WERI-Rb-1 (cell line): ENCODE measurements around the gene MLYCD.
A peak's percentile ranks its signal among the peaks of the same experiment; 100 is the strongest.

Experiments used
- DNase-seq: peaks from one replicate; pipeline ENCODE4 v3.0.0-alpha.2; 2020
- H3K27ac ChIP-seq: fragments of 250-450 bp; sonication (Bioruptor Pico); 2 replicates; pipeline ENCODE4 v1.5.1; 2020; ENCODE audit warnings: mild to moderate bottlenecking, moderate library complexity
- H3K27me3 ChIP-seq: fragments of 250-450 bp; sonication (Bioruptor Pico); 2 replicates; pipeline ENCODE4 v1.5.1; 2021; ENCODE audit warnings: mild to moderate bottlenecking, low read depth, moderate library complexity; ENCODE audit not compliant: insufficient read depth, severe bottlenecking
- H3K36me3 ChIP-seq: fragments of 250-450 bp; sonication (Bioruptor Pico); 2 replicates; pipeline ENCODE4 v1.5.1; 2020; ENCODE audit warnings: mild to moderate bottlenecking, moderate library complexity
- H3K4me3 ChIP-seq: 2 replicates; pipeline ENCODE4 v1.5.1; 2011; ENCODE audit warnings: low read depth, mild to moderate bottlenecking, control low read depth, low read length
- H3K9me3 ChIP-seq: fragments of 250-450 bp; sonication (Bioruptor Pico); 2 replicates; pipeline ENCODE4 v1.5.1; 2021; ENCODE audit warnings: mild to moderate bottlenecking, moderate library complexity; ENCODE audit not compliant: severe bottlenecking
- TF ChIP-seq, protein P1 (sequence below): IDR thresholded peaks from 2 replicates; pipeline ENCODE4 v1.5.1; 2011; ENCODE audit warnings: low read depth, mild to moderate bottlenecking, control low read depth, inconsistent platforms, low read length

Gene MLYCD

DNA sequence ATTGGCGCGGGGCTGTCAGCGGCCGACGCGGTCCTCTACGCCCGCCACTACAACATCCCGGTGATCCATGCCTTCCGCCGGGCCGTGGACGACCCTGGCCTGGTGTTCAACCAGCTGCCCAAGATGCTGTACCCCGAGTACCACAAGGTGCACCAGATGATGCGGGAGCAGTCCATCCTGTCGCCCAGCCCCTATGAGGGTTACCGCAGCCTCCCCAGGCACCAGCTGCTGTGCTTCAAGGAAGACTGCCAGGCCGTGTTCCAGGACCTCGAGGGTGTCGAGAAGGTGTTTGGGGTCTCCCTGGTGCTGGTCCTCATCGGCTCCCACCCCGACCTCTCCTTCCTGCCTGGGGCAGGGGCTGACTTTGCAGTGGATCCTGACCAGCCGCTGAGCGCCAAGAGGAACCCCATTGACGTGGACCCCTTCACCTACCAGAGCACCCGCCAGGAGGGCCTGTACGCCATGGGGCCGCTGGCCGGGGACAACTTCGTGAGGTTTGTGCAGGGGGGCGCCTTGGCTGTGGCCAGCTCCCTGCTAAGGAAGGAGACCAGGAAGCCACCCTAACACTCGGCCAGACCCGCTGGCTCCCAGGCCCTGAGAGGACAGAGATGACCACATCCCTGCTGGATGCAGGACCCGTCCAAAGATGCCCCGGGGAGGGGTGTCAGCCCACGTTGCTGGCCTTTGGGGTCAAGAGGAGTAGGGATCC is 66.7 kb downstream of the MLYCD start:
- Histone ChIP-seq H3K4me3 (no peak overlapping the region), H3K27ac (no peak overlapping the region), H3K27me3 (no peaks in the 10 kb centered on the region), H3K9me3 (no peaks in the 10 kb centered on the region), H3K36me3 (no peaks in the 10 kb centered on the region)
- TF ChIP-seq, protein P1, sequence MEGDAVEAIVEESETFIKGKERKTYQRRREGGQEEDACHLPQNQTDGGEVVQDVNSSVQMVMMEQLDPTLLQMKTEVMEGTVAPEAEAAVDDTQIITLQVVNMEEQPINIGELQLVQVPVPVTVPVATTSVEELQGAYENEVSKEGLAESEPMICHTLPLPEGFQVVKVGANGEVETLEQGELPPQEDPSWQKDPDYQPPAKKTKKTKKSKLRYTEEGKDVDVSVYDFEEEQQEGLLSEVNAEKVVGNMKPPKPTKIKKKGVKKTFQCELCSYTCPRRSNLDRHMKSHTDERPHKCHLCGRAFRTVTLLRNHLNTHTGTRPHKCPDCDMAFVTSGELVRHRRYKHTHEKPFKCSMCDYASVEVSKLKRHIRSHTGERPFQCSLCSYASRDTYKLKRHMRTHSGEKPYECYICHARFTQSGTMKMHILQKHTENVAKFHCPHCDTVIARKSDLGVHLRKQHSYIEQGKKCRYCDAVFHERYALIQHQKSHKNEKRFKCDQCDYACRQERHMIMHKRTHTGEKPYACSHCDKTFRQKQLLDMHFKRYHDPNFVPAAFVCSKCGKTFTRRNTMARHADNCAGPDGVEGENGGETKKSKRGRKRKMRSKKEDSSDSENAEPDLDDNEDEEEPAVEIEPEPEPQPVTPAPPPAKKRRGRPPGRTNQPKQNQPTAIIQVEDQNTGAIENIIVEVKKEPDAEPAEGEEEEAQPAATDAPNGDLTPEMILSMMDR: no peak
- DNase-seq: no peak

DNA sequence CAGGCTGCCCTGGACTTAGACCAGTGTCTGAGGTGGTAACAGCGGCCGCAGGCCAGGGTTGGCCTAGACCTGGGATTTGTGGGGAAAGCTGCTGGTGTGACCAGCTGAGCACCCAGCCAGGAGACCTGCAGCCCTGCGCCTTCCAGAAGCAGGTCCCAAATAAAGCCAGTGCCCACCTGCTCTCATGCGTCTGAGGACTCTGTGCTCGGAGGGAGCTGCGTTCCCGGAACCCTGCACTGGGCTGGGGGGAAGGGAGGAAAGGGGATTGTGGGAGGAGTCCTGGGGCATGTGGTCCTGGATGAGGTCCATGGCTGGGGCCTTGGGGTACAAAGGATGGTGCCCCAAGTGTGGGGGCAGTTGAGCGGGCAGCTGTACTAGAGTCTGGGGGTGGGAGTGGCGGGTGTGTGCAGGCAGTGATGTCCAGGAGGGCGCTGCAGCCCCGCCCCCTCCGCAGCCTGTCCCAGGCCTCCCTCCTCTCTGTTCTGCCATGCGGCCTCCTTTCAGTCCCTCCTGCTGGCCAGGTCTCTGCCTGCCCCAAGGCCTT is 67.3 kb downstream of the MLYCD start:
- Histone ChIP-seq H3K36me3 (no peaks in the 10 kb centered on the region), H3K27ac (no peak overlapping the region), H3K27me3 (no peaks in the 10 kb centered on the region), H3K9me3 (no peaks in the 10 kb centered on the region), H3K4me3 (no peak overlapping the region)
- TF ChIP-seq, protein P1: no peak
- no peak for DNase-seq

DNA sequence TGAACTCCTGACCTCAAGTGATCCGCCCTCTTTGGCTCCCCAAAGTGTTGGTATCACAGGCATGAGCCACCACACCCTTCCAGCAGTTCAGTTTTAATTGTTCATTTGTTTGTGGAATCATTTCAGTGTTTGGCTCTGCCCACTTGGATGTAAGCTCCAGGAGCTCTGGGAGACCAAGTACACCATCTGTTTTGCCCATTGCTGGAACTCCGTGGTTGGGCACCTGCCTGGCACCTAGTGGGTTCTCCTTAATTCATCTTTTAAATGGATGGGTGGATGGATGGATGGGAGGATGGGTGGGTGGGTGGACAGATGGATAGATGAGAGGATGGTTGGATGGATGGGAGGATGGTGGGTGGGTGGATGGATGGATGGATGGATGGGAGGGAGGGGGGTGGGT is 68.2 kb downstream of the MLYCD start:
- no peak overlapping the region for H3K4me3 ChIP-seq
- no peak for DNase-seq

DNA sequence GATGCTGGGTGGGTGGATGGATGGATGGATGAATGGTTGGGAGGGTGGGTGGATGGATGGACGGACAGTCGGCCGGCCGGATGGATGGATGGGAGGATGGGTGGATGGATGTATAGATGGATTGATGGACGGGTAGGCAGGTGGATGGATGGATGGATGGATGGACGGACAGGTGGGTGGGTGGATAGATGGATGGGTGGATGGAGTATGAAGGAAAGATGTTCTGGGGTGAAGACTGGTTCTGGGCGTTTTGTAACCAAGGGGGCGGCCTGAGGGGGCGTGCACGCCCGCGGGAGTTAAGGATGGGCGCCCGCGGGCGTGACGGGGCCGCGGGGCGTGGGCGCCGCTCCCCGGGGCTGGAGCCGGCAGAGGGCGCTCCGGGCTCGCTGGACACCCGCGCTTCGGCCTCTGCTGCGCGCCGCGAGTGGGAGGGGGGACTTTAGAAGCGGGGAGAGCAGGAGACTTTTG is 69.0 kb downstream of the MLYCD start, which contains the start of gene NECAB2:
NECAB2 (plus strand) TSS at position 407 of the 468 bp plus-strand sequence. CDS start 405 bp downstream, outside the sequence.
- Histone ChIP-seq H3K27ac (no peak within 1 kb of the TSS), H3K9me3 (no peaks in the 10 kb centered on the region), H3K4me3 (no peak within 1 kb of the TSS), H3K27me3 (no peaks in the 10 kb centered on the region), H3K36me3 (no peaks in the 10 kb centered on the region)
- TF ChIP-seq, protein P1: peak; percentile 52
- peak; percentile 49 for DNase-seq

More for the DNA sequence above, 68.2 kb downstream of the MLYCD start:
- H3K36me3 ChIP-seq: no peaks in the 10 kb centered on the region
- TF ChIP-seq, protein P1: no peak
- H3K9me3 ChIP-seq: no peaks in the 10 kb centered on the region
- H3K27ac ChIP-seq: no peak overlapping the region
- no peaks in the 10 kb centered on the region for H3K27me3 ChIP-seq

DNA sequence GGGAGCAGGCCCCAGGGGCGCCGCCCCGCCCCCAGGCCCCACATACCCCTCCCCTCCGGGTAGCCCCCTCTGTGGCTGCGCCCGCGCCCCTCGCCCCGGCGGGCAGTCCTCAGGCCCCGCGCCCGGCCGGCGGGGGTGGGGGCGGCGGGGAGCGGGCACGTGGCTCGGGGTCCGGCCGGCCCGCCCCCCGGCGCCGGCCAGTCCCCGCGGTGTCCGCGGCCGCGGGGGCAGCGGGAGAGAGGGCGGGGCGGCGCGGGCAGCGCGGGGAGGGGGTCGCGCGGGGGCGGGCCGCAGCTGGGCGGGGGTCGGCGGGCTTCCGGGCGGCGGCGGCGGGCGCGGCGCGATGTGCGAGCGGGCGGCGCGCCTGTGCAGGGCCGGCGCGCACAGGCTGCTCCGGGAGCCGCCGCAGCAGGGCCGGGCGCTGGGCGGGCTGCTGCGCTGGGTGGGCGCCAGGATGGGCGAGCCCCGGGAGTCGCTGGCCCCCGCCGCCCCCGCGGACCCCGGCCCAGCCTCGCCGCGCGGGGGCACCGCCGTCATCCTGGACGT is 69.5 kb downstream of the MLYCD start:
- TF ChIP-seq, protein P1: no peak
- Histone ChIP-seq H3K27ac (no peak overlapping the region), H3K27me3 (no peaks in the 10 kb centered on the region), H3K4me3 (no peak overlapping the region), H3K36me3 (no peaks in the 10 kb centered on the region), H3K9me3 (no peaks in the 10 kb centered on the region)
- no peak for DNase-seq
